NCI-H226 (cell line): ENCODE data around the gene HHATL.

ENCODE experiments used
- DNase-seq: peaks from one replicate; pipeline ENCODE4 v3.0.0-alpha.2; 2015

Gene HHATL

GRCh38 chr3:42712344-42712648 is 9.7 kb upstream of the HHATL start:
- DNase-seq: no peak

GRCh38 chr3:42711491-42712343 is 9.1 kb upstream of the HHATL start:
- DNase-seq: no peak

DNA sequence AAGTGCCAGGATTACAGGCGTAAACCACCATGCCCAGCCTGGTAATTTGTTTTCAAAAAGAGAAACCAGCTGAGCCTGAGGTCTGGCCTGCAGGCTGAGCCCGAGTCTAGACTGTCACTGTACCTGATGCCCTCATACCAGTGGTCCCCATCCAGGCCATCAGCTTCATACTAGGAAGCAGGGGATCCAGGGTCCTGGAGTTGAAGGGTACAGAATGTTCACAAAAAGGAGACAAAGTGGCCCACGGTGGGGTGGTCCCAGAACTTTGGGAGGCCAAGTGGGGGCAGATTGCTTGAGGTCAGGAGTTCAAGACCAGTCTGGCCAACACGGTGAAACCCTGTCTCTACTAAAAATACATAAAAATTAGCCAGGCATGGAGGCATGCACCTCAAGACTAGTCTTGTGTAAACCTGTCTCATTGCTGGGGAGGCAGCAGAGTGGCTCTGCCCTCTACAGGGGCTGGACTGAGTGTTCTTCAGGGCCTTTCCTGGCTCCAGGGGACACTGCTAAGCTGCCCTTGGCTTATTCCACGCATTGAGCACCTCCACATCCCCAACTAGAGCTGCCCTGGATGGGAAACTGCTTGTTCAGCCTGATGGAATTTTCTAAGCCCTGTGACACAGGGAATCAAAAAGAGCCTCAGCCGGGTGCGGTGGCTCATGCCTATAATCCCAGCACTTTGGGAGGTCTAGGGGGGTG is 7.9 kb upstream of the HHATL start:
- no peak for DNase-seq

DNA sequence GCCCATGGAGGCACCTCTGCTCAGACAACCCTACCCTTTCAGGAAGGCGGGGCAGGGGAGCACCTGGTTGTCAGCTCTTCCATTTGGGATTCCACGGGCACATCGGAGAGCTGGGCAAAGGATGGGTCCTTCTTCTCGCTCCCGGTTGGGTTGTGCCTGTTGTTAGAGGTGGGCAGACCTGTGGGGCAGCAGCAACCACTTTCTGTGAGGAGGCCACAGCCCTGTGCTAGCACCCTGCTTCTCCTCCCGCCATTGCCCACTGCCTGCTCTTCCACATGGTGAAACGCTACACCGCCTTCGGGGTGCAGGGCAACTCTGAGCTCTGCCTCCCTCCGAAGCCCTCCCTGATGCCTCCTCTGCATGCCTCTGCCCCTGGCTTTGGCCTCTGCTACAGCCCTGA is 7.0 kb upstream of the HHATL start:
- no peak for DNase-seq

GRCh38 chr3:42708611-42709151 is 6.1 kb upstream of the HHATL start:
- DNase-seq: no peak

DNA sequence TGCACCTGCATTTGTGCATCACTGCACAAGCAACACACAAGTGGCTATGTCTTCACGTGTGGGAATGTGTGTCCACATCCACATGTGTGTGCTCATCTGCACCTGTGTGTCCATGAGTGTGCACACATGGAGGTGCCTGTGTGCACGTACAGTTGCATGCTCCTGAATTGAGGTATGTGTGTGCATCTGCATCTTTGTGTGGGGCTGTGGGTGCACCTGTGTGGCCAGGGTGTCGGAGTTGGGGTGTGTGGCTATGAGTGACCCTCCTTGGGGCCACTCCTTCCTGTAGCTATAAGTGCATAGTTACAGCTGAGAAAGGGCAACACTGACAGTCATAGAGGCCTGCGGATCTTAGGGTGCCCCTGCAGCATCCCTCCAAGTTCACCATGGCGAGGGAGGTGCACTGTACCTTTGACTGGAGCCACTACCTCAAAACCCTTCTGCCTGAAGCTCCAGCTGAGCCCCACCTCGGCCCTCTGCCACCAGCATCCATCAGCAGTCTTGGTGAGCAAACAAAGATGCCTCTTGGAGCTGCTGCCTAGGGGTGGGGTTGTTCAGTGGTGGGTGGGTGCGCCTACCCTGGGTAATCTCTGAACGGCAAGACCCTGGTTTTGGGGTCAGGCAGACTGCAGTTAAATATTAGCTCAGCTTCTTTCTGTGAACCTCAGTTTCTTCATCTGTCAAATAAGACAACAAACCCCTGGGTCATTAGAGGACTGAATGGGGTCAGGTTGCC is 5.2 kb upstream of the HHATL start:
- no peak for DNase-seq

GRCh38 chr3:42706721-42707619 is 4.4 kb upstream of the HHATL start:
- no peak for DNase-seq

- DNase-seq: no peak
These were observed 3.5 kb upstream of the HHATL start for GRCh38 chr3:42705962-42706585.

- DNase-seq: no peak
These were observed 2.6 kb upstream of the HHATL start for GRCh38 chr3:42705058-42705767.

DNA sequence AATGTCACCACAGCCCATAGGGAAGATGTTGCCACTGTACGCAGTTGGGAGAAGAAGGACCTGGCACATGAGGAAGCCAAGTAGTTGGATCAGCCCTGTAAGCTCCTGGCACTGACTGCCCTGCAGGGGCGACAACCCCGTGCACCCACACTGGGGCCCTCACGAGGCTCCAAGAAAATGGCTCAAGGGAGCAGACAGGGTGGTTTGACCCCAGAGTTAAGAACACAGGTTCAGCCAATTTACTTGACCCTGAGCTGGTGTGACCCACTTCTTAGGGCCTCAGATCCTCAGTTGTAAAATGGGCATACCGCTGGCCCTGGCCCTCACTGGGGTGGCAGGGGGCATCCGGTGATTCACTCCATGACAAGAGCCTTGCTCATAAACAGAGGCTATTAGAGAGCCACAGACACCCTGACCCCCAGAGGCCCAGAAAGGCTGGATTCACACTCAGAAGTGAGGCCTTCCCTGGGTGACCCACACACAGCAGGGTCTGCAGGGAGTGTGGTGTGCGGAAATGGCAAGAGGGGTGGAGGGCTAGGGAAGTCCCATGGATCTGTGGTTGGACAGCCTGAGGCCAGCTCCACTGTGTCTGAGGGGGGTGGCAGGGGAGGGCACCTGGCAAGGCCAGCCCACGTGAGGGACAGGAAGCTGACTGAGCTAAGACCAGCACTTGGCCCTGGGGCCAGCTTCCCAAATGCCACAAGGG is 1.7 kb upstream of the HHATL start:
- no peak for DNase-seq

GRCh38 chr3:42703695-42704025 is 1.1 kb upstream of the HHATL start:
- no peak for DNase-seq

DNA sequence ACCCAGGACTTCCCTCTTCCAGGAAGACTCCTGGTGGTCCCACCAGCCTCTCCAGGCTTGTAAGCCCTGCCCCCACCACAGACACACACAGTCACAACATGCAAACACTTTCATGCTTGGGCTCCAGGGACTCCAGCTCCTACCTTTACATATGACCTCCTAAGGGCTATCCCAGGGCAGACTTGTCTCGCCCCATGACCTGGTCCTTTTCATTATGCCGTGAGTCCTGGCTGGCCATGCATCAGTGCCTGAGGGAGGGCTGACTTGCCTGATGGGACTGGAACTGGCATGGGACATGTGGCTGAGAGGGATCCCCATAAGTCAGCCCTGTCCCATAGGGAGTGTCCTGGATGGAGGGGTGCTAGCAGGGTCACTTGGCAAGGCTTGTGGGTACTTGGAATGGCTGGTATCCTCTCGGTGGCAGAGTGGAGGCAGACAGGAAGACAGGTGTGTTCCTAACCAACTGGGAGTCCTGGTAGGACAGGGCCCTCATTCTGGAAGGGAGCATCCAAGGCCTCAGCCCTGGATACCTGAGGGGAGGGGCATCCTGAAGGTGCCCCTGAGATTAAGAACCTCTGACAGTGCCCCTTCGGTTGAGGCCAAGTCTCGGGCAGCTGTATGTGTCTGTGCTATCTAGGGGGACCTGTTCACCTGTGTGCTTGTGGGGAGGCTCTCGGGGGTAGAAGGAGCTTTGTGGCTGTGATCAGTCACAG is 540 bp upstream of the HHATL start:
- no peak for DNase-seq

DNA sequence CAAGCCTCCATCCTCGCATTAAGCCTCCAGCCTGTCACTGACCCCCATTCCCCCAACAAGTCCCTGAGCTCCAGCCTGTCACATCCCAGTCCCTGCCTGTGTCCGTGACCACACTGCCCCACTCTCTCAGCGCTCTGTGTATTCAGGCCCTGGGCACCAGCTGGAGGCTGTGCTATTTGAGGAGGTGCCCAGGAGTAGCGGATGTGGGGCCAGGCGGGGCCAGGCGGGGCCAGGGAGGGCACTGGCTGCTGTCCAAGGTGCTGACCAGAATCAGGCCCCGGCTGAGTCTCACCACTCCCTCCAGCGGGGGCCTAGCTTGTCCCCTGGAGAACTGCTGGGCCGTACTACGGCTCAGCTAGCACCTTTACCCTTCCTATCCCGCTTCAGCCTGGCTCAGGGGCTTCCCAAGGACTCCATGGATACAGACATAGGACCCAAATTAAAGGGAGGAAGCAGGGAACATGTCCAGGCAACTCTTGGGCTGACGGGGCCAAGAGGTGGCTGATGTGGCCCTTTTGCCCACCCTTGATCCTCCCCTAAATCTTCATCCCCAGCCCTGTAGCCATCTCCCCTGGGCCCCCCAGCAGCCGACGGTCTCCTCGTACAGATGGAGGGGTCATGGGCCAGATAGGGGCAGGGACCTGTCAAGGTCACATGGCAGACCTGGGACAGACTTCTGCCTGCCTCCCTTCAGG is 1.1 kb downstream of the HHATL start:
- peak; percentile 28 for DNase-seq

DNA sequence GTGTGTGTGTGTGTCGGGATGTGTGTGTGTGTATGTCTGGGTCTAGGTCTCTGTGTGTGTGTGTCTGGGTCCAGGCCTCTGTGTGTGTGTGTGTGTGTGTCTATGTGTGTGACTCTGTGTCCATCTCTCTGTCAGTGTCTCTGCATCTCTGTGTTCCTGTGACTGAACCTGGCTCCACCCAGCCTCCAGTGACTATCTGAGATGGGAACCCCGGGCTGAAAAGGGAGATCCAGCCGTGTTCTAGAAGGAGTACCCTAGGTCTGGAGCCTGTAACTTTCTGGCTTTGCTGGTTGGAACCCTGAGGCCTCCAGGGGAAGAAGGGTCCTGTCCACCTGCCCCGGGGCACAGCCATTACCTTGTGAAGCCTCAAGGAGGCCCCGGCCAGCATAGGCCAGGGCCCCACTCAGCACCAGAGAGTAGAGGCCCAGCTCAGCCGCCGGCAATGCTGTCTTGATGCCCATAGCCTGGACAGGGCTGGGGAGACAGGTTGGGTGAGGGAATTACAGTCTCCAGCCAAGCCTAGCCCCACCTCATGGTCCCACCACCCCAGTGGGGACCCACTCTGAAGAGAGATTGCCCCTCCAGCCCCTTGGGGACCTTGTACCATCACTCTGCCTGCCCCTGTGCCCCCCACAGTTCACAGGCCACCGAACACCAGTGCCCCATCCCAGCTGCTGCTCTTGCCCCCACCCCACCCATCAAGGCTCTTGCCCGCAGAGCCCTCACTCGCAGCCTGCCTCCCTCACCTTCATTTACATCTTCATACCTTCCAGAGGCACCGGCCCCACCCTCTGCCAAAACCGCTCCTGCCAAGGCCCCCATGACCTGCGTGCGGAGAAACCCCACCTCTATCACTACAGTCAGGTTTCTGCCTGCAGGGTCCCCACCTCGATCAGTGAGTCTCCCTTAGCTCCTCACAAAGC is 2.0 kb downstream of the HHATL start:
- no peak for DNase-seq

- no peak for DNase-seq
These were observed 3.1 kb downstream of the HHATL start for GRCh38 chr3:42699511-42699971.

GRCh38 chr3:42698911-42699230 is 3.7 kb downstream of the HHATL start:
- no peak for DNase-seq

DNA sequence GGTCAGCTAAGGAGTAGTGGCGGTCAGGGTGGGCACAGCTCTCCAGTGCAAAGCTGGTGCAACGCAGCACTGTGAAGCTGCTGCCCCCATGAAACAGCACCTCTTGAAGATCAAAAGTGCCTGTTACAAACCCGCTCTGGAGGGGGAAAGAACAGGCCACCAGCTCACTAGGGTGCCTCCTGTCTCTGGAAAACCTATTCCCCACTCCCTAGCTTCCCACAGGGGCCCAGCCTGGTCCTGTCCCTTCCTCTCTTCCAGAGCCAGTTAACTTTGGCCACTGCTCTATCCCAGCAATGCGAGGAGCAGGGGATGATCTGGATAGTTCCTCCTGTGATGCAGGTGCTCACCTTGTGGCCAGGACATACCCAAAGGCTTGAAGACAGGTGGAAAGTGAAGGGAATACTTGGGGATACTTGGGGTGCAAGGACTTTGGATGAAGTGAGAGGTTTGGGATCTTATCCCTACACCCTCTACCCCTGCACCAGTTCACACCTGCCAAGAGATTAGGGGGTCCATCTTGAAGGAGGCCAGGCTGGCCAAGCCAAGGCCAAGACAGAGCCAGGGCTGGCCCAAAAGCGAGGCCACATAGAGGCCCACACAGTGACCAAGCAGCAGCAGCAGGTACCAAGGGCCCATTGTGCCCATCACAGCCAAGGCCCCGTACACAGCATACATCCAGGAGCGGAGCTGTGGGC is 4.2 kb downstream of the HHATL start:
- DNase-seq: no peak
